ENCODE data around the gene SYNC. TPM values are rescaled to one million over a fixed set of nuclear protein-coding genes. Genes with fewer than 3 reads are reported as not detected.

The SYNC gene
- total and polyA plus RNA-seq, 9 of the 15 experiments (the other 6 are each of a cell fraction or from before 2014, with no cell fraction given) = 0.49 to 1.1 (median 0.87) TPM

- no peak for TF ChIP-seq NFIC (IDR thresholded peaks at IDR 0.05)
- TF ChIP-seq ZNF224 (CRISPR knock-in tag; IDR thresholded peaks at IDR 0.05) = peak; percentile 56; the same call in 1 of the 2 replicates
- TF ChIP-seq MAZ (CRISPR knock-in tag; conservative IDR thresholded peaks at IDR 0.05 in 1 of 2, IDR thresholded peaks at IDR 0.05 in 1 of 2) = peak; percentile 94
- no peak for TF ChIP-seq ZBTB40 (IDR thresholded peaks at IDR 0.05)
- no peak for TF ChIP-seq ZBTB40 (CRISPR knock-in tag; IDR thresholded peaks at IDR 0.05)
- no peak for TF ChIP-seq BMI1 (IDR thresholded peaks at IDR 0.05; ENCODE audit: low read length)
- 0 out of 2 replicates have a peak, but pooled peaks have one; percentile 66 for TF ChIP-seq ESRRB (CRISPR knock-in tag; IDR thresholded peaks at IDR 0.05; ENCODE audit: borderline replicate concordance)
- no peak for TF ChIP-seq ZNF778 (CRISPR knock-in tag; IDR thresholded peaks at IDR 0.05)
- peak; percentile 91 for TF ChIP-seq ZNF133 (CRISPR knock-in tag; IDR thresholded peaks at IDR 0.05)
- no peak for TF ChIP-seq MED1 (CRISPR knock-in tag; IDR thresholded peaks at IDR 0.05; ENCODE audit: borderline replicate concordance)
- peak; percentile 9 to 65; a peak in 2 of 4 replicates for TF ChIP-seq MLX (CRISPR knock-in tag; conservative IDR thresholded peaks at IDR 0.05)
- TF ChIP-seq DLX4 (CRISPR knock-in tag; IDR thresholded peaks at IDR 0.05) = no peak
- no peak for TF ChIP-seq MYNN (IDR thresholded peaks at IDR 0.05)
- TF ChIP-seq MYNN (CRISPR knock-in tag; IDR thresholded peaks at IDR 0.05) = no peak
- 0 out of 2 replicates have a peak, but pooled peaks have one; percentile 1 for TF ChIP-seq SPI1 (IDR thresholded peaks at IDR 0.05; ENCODE audit: borderline replicate concordance, low read depth, low read length)
- TF ChIP-seq ZNF277 (CRISPR knock-in tag; IDR thresholded peaks at IDR 0.05; ENCODE audit: borderline replicate concordance) = no peak
- TF ChIP-seq ZNF77 (CRISPR knock-in tag; IDR thresholded peaks at IDR 0.05) = no peak
Observed at GRCh38 chr1:32650752-32651460, 51.7 kb downstream of the SYNC start, which contains the start of gene RBBP4 (continued).

Data from K562 (cell line).